NCI-H460 (cell line): ENCODE measurements around the gene SORCS1. TPM values are rescaled to one million over a fixed set of nuclear protein-coding genes. Genes with fewer than 3 reads are reported as not detected.

ENCODE experiments used
- DNase-seq: peaks from one replicate; pipeline ENCODE4 v3.0.0-alpha.2; 2016; ENCODE audit warnings: low read depth; ENCODE audit errors: extremely low read depth
- total RNA-seq: library from RNA; depleted of rRNA; stranded (reverse); fragments of >200 nt; shearing (Covaris generic); gene quantifications from 2 replicates; pipeline ENCODE4 v1.2.3, GENCODE V29; 2014

Gene SORCS1
- total RNA-seq, 1 experiment from 2014 or later = 0.20 TPM

- DNase-seq = no peak
These were observed 165.3 kb downstream of the SORCS1 start for GRCh38 chr10:106999118-106999707.

GRCh38 chr10:106997721-106998120 lies 166.8 kb downstream of the SORCS1 start:
- no peak for DNase-seq

GRCh38 chr10:106996510-106996909 lies 168.0 kb downstream of the SORCS1 start:
- DNase-seq = no peak

GRCh38 chr10:106992055-106992454 lies 172.5 kb downstream of the SORCS1 start:
- no peak for DNase-seq

GRCh38 chr10:106991091-106991490 lies 173.4 kb downstream of the SORCS1 start:
- DNase-seq = no peak

- no peak for DNase-seq
These were observed 177.1 kb downstream of the SORCS1 start for GRCh38 chr10:106987362-106987761.

- no peak for DNase-seq
These were observed 182.2 kb downstream of the SORCS1 start for GRCh38 chr10:106982268-106982667.

- DNase-seq = no peak
These were observed 182.9 kb downstream of the SORCS1 start for GRCh38 chr10:106981452-106982075.

GRCh38 chr10:106980495-106981451 lies 183.7 kb downstream of the SORCS1 start:
- DNase-seq = peak; percentile 12

- DNase-seq = no peak
These were observed 185.8 kb downstream of the SORCS1 start for GRCh38 chr10:106978756-106979155.

GRCh38 chr10:106973716-106974115 lies 190.8 kb downstream of the SORCS1 start:
- DNase-seq = no peak

- DNase-seq = no peak
These were observed 191.2 kb downstream of the SORCS1 start for GRCh38 chr10:106973288-106973687.

- DNase-seq = no peak
These were observed 192.1 kb downstream of the SORCS1 start for GRCh38 chr10:106972381-106972780.

GRCh38 chr10:106971411-106971831 lies 193.1 kb downstream of the SORCS1 start:
- no peak for DNase-seq

- no peak for DNase-seq
These were observed 197.1 kb downstream of the SORCS1 start for GRCh38 chr10:106967452-106967851.

GRCh38 chr10:106960812-106961211 lies 203.7 kb downstream of the SORCS1 start:
- no peak for DNase-seq

GRCh38 chr10:106959521-106959920 lies 205.0 kb downstream of the SORCS1 start:
- DNase-seq = no peak

- DNase-seq = no peak
These were observed 205.7 kb downstream of the SORCS1 start for GRCh38 chr10:106958589-106959361.

- no peak for DNase-seq
These were observed 206.5 kb downstream of the SORCS1 start for GRCh38 chr10:106957823-106958588.
